HG03060 (cell line): ENCODE results near the gene JAG1.
"Not testable (repeated sequence)": the region's sequence is repeated elsewhere in the genome, so short reads cannot be mapped to it uniquely, and the experiment has no call there.

Experiments used
- ATAC-seq: cut with Tn5 transposase; IDR thresholded peaks from one replicate; pipeline ENCODE4 v1.9.1; 2021; ENCODE audit warnings: low read depth, moderate number of reproducible peaks; ENCODE audit not compliant: unreplicated experiment

Gene JAG1

DNA sequence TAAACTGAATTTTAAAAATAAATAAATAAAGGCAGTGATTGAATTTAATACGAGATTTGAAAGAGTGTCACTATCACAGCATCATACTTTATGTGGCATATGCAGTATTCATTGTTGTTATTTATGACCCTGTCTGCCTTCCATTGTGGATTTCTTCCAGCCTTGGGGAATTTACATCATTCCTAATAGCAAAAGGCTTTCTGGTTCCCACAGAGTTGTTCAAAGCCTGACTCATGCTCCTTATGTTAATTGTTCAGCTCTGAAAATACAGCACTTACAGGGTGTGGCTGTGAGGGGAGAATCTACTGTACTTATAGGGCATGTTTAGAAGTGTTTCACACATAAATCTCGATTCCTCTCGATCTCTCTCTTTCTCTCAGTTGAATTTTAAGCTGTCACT is 54.4 kb downstream of the JAG1 start:
- no peak for ATAC-seq

DNA sequence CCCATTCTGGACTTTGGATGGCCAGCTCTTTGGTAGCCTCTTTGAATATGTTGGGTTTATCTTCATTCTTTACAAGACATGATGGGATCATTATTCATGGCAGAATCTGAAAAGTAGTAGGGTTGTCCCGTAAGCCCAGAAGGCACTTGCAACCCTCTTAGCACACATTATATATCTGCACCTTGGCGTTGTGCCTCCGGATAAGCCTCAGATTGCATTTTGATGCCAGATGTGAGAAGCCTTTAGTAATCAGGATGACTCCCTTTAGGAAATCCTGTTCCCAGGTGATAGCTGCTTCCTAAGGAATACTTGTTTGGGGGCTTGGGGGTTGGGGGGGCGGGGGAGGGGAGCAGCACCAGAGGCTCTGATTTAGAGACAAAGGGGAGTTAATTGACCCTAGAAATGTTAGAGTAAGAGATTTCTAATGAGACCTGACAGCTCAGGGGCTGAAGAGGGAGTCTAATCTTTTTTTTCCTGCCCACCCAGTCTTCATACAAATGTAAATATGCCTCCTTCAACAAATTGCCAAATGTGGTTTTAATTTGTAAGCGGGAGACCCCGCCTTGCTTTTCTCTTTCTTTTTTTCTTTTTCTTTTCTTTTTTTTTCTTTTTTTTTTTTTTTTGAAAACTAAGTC is 55.1 kb downstream of the JAG1 start:
- no peak for ATAC-seq

DNA sequence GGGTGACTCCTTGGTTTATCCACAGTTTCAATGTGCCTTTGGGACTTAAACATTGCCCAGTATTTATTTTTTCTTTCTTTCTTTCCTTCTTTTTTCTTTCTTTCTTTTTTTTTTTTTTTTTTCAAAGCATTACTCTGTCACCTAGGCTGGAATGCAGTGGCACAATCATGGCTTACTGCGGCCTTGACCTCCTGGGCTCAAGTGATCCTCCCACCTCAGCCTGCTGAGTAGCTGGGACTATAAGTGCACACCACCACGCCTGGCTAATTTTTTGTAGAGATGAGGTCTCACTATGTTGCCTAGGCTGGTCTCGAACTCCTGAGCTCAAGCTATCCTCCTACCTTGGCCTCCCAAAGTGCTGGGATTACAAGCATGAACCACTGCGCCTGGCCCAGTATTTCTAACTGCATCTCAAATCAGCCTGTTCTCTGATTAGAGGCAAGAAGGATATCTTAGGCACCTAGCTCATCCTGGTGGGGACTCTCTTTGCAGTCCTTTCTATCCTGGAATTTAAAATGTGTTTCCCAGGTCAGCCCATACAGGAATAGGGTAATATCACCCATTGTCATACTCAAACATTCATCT is 56.2 kb downstream of the JAG1 start:
- not testable (repeated sequence) for ATAC-seq

DNA sequence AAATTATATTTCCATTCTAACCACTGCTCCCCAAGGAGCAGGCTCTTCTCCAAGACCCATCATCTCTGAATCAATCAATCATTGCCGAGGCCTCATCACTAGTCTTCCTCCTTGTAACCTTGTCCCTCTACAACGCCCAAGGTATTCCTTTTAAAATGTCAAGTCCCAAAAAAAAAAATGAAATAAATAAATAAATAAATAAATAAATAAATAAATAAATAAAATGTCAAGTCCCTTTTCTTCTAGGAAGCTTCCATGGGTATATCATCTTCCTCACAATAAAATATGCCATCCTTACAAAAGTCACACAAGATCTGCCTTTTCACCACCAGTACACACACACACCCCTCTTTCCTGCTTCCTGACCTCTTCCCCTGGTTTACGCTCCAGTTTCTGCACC is 57.6 kb downstream of the JAG1 start:
- ATAC-seq, result no peak

DNA sequence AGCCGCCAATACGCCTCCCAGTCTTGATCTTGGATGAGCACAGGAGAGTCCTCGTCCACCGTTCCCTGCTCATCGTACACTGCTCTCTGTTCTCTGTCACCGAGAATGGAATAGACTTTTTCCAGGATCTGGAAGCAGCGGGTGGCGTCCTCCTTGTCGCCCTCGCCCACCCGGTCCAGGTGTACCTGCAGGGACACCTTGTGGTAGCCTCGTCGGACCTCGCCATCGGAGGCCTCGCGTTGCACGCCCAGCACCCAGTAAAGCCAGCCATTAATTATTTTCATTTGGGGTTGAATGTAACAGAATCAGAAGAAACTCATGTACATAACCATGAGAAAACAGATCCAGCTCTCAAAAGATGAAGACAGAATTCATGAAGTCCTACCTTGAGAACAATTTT is 59.9 kb downstream of the JAG1 start:
- ATAC-seq, result no peak

DNA sequence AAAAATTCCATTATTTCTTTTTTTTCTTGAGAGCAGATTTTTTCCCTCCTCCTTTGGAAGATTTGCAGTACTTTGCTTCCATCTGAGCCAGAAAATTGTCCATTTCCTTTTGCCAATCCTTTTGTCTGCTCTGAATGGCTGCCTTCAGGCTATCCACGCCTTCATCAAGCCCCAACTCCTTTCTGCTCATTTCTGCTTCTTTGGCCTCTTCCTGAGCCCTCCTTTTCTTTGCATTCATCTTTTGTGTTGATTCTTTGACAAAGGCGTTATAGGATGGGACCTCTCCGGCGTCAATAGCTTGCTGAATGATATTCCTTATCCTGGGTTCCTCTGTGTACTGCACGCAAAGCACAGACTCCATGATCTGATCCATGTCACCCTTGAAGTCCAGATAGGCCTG is 60.4 kb downstream of the JAG1 start:
- ATAC-seq, result not testable (repeated sequence)

DNA sequence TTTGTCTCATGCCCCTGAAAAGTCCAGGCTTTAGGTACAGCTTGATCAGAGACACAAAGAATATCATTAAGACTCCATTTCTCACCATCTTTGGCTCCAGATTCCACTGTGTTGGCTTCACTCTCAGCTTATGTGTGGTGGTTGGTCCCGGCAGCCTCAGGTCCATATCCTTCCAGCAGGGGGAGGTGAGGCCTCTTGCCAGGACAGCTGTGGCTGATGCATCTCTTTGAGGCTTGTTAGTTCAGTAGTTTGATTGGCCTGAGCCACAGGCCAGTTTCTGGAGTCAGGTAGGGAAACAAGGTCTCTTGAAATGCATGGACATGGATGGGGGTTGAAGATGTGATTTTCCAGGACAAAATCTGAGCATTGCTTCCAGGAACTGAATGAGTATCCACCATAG is 62.4 kb downstream of the JAG1 start:
- no peak for ATAC-seq

DNA sequence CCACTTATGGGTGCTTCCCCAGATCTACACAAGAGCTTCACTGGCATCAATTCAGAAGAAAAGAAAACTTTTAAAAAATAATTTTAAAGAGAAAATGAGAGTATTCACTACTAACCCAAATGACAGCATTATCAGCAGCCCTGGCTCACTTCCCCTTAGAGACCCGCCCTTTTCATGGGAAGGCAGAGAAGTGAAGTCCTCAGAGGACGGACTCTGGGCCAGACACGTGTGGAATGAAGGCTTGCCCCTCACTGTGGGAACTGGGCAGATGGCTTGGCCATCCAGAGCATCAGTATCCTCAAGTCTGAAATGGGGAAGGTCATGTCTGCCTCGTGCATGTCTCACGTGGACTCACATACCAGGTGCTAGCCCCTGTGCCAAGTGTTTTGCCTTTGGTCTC is 63.5 kb downstream of the JAG1 start:
- ATAC-seq, result no peak

DNA sequence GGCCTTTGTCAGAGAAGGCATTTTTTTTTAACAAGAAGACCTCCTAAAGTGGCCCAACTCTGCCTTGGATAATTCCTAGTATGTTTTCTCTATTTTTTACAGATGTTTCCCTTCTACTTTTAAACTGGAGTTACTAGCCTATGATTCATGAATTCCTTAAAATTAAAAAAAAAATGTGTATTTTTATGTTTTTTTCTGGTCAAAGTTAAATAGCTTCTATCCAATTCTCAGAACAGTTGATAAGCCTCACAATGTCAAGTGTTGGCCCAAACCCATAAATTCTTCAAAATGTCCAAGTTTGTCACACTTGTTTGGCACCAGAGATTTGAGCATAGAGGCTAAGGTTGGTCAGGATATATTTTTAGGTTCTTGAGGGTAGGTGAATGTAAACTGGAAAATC is 64.0 kb downstream of the JAG1 start:
- no peak for ATAC-seq

DNA sequence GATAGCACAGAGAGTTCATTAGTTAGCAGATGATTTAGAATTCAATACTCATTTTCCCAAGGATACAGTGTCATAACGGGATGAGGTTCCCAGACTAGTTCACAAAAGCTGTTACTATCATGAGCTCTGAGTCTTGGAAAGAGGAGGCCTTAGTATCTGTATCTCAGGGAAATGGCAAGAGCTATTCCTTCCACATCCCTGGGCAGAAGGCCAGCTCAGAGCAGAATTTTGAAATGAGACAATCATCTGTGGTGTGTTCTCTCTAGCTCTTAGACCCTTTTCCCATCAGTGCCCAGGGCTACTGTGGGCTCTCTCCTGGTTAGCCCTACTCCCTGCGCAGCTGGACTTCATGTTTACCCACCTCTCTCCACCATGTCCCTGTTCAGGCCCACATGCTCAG is 64.5 kb downstream of the JAG1 start:
- ATAC-seq, result no peak

DNA sequence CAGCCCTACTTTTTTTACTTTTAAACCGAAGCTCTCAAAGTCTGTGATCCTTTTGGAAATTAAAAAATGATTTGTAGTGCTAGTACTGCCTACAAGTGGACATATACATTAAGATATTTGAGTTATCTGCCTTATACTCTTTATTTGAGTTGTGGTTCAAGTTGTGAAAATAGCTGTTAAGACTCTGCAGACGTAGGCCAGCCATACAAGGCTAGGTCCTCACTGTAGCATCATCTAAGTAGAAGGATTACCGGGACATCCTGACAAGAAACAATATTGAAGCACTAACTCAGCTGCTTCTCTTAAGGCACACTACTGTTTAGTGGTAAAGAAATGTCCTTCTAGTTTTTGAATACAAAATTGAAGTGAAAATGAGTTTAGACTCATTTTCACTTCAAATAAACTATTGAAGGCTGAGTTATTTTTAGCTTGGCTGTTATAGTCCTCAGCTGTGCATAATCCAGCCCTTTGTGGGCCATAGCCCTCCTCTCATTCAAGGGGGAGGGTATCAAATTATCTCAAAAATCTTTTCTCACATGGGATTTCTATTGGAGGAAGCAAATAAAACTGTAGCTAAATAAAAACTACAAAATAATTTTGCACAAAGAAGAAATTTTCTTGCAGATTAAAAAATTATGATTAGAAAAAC is 68.1 kb downstream of the JAG1 start:
- ATAC-seq, result no peak

DNA sequence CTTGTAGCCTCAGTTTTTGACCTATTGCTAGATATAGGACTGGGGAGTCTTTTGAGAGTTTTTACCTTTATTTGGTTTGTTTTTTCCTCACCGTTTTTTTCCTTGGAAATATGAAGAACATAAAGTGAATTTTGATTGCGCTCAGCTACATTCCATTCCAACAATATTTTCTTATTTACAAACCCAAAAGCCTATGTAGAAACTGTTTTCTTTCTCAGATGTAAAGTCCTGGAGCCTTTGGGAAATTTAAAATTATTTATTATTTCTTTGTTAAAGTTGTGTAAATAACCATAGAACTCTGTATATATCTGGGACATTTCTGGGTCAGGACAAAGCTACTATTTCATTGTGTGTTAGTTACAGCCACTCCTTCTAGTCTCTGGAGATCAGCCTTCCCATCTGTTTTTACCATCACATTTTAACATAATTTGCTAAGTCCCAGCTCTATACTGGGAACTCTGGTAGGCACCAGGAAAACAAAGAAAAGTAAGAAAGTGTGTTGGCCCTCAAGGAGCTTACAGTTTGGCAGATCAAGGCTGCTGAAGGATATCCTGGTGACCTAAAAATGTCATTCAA is 68.8 kb downstream of the JAG1 start:
- ATAC-seq, result no peak

DNA sequence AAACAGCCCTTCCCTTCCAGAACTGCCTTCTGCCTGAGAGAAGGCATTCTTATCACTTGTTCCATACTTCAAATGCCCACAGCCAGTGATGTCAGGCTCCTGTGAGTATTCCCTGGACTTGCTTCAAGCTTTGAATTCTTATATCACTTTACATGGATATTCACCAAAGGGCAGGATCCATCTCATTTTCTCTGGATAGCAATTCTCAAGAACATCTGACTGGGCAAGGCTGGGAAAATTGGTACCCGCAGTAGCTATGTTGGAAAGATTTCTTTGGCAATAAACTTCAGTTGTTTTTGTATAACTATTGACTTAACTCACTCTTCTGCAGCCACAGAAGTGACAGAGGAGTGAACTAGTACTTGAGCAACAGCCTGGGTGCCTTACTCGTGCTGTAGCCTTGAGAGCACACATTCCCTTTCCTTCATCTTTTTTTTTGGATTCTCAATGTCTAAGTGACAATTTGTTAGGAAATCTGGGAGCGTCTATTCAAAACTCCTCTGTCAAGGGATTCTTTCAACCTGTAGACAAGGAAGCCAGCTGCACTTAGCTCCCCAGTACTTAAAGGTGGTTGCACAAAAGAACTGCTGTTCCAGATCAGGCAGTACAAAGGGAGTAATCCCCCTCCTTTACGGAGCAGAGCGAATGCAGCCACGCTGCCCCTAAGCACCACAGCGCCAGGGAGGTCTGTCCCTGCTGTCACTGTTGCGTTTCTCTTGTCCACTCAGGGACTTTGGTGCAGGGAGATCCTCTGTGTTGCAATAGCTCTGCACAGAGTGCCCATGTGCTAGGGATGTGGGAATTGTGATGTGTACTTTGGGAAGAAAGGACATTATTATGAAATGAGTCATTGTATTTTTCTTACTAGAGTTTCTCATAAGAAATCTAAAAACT is 69.6 kb downstream of the JAG1 start:
- ATAC-seq, result no peak

DNA sequence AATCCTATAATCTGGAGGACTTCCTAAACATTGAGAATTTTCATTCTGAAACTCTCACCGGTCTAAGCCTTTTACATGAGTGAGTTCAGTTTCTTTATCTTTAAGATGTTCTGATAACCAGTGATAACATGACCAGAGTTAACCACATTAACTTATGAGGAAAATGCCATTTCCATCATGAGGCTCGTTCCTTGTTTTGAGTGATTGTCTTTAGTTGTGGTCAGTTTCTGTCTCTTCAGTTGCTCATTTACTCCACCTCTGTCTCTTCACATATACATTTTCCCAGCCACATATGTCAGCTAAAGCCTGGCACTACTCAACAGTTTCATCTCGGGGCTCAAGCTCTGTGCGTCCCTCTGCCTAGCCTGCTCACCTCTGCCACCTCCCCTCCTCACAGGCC is 70.4 kb downstream of the JAG1 start:
- no peak for ATAC-seq

DNA sequence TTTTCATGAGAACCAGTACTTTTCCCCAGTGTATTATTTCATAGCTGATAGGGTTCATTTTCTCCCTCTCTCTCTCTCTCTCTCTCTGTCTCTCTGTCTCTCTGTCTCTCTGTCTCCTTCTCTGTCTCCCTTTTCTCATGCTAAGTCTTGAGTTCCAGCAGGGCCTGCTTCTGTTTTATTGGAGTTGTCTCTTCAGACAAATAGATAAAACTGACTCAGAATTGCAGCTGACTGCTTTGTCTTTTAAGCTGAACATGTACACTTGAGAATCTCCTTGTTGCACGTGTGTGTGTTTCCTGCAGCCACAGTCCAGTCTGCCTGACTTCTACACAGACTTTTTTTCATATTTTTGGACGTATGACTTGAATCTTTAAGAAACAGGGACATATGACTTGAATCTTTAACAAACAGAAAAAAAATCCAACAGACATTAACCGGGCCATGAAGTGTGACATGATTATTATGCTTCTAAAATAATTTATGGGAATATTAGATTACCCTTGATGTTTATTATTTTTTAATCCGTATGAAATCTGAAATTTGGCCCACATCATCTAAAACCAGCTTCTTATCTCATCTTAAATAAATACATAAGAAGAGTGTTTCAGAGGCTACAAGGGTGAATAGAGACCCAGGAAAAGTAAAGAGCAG is 71.5 kb downstream of the JAG1 start:
- no peak for ATAC-seq

DNA sequence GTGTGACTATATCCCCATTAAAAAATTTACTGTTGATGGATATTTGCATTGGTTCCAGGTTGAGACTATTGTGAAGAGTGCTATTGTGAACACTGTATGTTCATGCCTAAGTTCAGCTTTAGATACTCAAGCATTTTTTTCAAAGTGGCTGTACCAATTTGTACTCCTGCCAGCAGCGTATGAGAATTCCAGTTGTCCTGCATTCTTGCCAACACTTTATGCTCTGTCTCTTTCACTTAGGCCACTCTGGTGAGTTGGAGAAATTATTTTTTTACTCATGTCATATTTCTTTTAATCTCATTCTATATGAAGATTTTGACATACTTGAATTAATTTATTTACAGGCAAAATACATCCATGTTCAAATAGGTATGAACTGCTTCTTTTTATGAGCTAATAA is 76.2 kb downstream of the JAG1 start:
- ATAC-seq, result no peak

DNA sequence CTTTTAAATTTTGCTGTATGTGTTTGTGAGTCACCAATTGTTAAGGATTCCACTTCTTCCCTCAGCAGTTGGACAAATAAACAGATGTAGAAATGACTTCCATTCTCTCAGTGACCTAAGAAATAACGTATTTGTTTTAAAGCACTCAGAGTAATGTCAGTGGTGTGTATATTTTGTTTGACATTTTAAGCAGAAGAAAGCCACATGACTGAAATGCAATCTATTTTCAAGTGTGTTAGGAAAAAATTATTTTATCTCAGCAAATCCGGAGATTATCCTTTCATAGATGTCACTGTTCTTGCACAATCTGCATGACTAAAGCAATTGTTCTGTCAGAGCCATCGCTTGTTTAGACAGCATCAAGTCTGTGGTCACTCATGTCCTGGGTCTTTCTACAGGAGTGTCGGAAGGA is 77.1 kb downstream of the JAG1 start:
- no peak for ATAC-seq

DNA sequence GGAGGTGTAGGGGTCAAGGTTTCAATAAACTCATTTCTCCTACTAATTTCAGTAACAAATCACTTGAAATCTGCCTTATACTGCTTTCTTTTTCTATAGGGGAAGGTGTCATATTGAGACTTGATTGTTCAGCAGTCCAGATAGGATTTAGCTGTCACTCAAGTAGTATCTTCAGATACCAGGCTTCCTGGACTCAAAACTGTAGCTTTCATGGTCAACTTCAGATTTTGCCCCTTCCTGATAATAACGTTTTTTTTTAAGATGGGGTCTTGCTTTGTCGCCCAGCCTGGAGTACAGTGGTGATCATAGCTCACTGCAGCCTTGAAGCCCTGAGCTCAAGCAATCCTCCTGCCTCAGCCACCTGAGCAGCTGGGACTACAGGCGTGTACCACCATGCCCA is 77.8 kb downstream of the JAG1 start:
- no peak for ATAC-seq

DNA sequence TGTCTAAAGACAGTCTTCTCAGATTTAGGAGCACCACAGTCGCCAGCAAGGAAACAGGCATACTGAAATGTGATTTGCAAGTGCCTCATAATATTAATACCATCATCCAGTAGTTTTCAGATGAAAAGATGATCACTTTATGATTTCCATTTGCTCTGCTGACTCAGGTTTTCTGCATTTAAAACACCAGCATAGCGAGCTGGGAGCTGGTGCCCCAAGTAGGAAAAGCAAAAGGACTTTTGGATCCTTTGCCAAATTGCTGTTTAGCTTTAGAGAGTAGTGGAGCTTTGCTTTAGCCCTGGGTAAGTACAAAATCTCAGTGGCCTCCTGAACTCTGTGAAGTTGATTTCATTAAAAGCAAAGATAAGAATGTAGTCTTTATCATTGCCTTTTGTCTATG is 78.5 kb downstream of the JAG1 start:
- ATAC-seq, result no peak

DNA sequence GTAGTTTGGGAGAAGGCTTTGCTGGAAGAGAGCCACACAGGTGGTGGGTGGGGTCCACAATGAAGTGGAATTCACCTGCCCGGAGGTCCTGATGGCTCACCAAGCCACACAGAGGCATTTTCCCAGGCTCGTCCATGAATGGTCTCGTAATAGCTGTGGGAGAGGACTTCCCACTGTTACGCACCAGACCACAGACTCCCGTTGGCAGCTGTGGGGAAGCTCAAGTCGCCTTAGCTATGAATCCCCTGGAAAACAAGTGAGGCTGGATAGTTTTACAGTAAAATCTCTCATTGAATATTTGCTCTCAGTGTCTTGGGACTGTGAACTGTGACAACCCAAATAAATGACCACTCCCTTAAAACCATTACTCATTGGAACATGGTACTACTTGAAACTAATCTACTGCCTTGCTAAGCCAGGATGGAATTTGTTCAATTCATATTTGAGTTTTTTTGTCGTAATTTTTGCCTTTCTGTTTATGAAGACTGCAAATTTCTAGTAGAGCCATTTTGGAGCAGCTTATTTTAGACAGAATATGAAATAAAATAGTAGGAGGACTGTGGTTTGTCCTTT is 79.4 kb downstream of the JAG1 start:
- ATAC-seq, result no peak
